ENCODE results near the gene VENTX. TPM values are rescaled to one million over a fixed set of nuclear protein-coding genes. Genes with fewer than 3 reads are reported as not detected.

Gene VENTX
- total RNA-seq, 2 donors from 2014 or later, result 5.1 to 9.5 TPM

- ATAC-seq (ENCODE audit: insufficient number of reproducible peaks, low FRiP score, low read depth) (no peak), DNase-seq (ENCODE audit: low spot score) (no peak)
- H3K4me3 ChIP-seq, result no peak overlapping the region
- TF ChIP-seq CTCF (IDR thresholded peaks at IDR 0.05), result no peak
- no peaks in the 10 kb centered on the region for H3K9me3 ChIP-seq
- peaks cover 32% of the 10 kb centered on the region for H3K36me3 ChIP-seq
- H3K27ac ChIP-seq, result no peak overlapping the region
- peaks cover 9 to 11% of the 10 kb centered on the region in 2 donors for H3K4me1 ChIP-seq (ENCODE audit: control insufficient read depth in 1 of 2, low read depth in 2 of 2)
- no peaks in the 10 kb centered on the region for H3K27me3 ChIP-seq (replicated peaks; ENCODE audit: insufficient read depth)
Observed at GRCh38 chr10:133278577-133279265, 41.1 kb downstream of the VENTX start.

- Histone ChIP-seq H3K36me3 (peaks cover 40% of the 10 kb centered on the region), H3K27me3 (replicated peaks; ENCODE audit: insufficient read depth) (no peaks in the 10 kb centered on the region), H3K4me3 (no peak overlapping the region), H3K9me3 (no peaks in the 10 kb centered on the region), H3K27ac (no peak overlapping the region), H3K4me1 (ENCODE audit: control insufficient read depth in 1 of 2, low read depth in 2 of 2) (peaks cover 9 to 11% of the 10 kb centered on the region in 2 donors)
- ATAC-seq (ENCODE audit: insufficient number of reproducible peaks, low FRiP score, low read depth), result no peak
- DNase-seq (ENCODE audit: low spot score), result no peak
- TF ChIP-seq CTCF (IDR thresholded peaks at IDR 0.05), result no peak
Observed at GRCh38 chr10:133279326-133280226, 41.9 kb downstream of the VENTX start.

GRCh38 chr10:133280391-133281059, 42.9 kb downstream of the VENTX start:
- ATAC-seq (ENCODE audit: insufficient number of reproducible peaks, low FRiP score, low read depth) (no peak), DNase-seq (ENCODE audit: low spot score) (no peak)
- no peak overlapping the region for H3K4me3 ChIP-seq
- H3K4me1 ChIP-seq (ENCODE audit: control insufficient read depth in 1 of 2, low read depth in 2 of 2), result peaks cover 9 to 11% of the 10 kb centered on the region in 2 donors
- H3K27ac ChIP-seq, result no peak overlapping the region
- TF ChIP-seq CTCF (IDR thresholded peaks at IDR 0.05), result no peak
- no peaks in the 10 kb centered on the region for H3K9me3 ChIP-seq
- H3K36me3 ChIP-seq, result peaks cover 49% of the 10 kb centered on the region
- no peaks in the 10 kb centered on the region for H3K27me3 ChIP-seq (replicated peaks; ENCODE audit: insufficient read depth)

- ATAC-seq (ENCODE audit: insufficient number of reproducible peaks, low FRiP score, low read depth), result no peak
- H3K36me3 ChIP-seq, result peaks cover 54% of the 10 kb centered on the region
- no peak overlapping the region for H3K4me3 ChIP-seq
- DNase-seq (ENCODE audit: low spot score), result no peak
- no peaks in the 10 kb centered on the region for H3K9me3 ChIP-seq
- no peak for TF ChIP-seq CTCF (IDR thresholded peaks at IDR 0.05)
- no peak overlapping the region for H3K27ac ChIP-seq
- no peaks in the 10 kb centered on the region for H3K27me3 ChIP-seq (replicated peaks; ENCODE audit: insufficient read depth)
- H3K4me1 ChIP-seq (ENCODE audit: control insufficient read depth in 1 of 2, low read depth in 2 of 2), result peaks cover 9 to 11% of the 10 kb centered on the region in 2 donors
Observed at GRCh38 chr10:133281084-133281483, 43.4 kb downstream of the VENTX start.
